GM06990 (cell line): ENCODE measurements around the gene ODF2L.

Experiments used
- DNase-seq: peaks from one replicate; pipeline ENCODE4 v3.0.0-alpha.2; 2011; ENCODE audit not compliant: insufficient read length; ENCODE audit errors: extremely low read depth
- H3K27me3 ChIP-seq: replicated peaks from 2 replicates; pipeline ENCODE4 v1.6.0; 2011; ENCODE audit warnings: low read length; ENCODE audit not compliant: control insufficient read depth, insufficient read depth
- H3K36me3 ChIP-seq: 2 replicates; pipeline ENCODE4 v1.5.1; 2011; ENCODE audit warnings: low read length; ENCODE audit not compliant: control insufficient read depth, insufficient read depth
- H3K4me3 ChIP-seq: replicated peaks from 2 replicates; pipeline ENCODE4 v1.5.1; 2011; ENCODE audit warnings: low read depth, mild to moderate bottlenecking, control low read depth, low read length
- TF ChIP-seq, protein P1 (sequence below): IDR thresholded peaks from 2 replicates; pipeline ENCODE4 v1.5.1; 2011; ENCODE audit warnings: low read length, control low read depth, mild to moderate bottlenecking, inconsistent platforms; ENCODE audit not compliant: insufficient read depth, poor library complexity, severe bottlenecking

The ODF2L gene

GRCh38 chr1:86339014-86339812 is 56.9 kb downstream of the ODF2L start:
- Histone ChIP-seq H3K4me3 (no peak overlapping the region), H3K27me3 (no peaks in the 10 kb centered on the region), H3K36me3 (no peaks in the 10 kb centered on the region)
- TF ChIP-seq, protein P1, sequence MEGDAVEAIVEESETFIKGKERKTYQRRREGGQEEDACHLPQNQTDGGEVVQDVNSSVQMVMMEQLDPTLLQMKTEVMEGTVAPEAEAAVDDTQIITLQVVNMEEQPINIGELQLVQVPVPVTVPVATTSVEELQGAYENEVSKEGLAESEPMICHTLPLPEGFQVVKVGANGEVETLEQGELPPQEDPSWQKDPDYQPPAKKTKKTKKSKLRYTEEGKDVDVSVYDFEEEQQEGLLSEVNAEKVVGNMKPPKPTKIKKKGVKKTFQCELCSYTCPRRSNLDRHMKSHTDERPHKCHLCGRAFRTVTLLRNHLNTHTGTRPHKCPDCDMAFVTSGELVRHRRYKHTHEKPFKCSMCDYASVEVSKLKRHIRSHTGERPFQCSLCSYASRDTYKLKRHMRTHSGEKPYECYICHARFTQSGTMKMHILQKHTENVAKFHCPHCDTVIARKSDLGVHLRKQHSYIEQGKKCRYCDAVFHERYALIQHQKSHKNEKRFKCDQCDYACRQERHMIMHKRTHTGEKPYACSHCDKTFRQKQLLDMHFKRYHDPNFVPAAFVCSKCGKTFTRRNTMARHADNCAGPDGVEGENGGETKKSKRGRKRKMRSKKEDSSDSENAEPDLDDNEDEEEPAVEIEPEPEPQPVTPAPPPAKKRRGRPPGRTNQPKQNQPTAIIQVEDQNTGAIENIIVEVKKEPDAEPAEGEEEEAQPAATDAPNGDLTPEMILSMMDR: no peak
- no peak for DNase-seq

DNA sequence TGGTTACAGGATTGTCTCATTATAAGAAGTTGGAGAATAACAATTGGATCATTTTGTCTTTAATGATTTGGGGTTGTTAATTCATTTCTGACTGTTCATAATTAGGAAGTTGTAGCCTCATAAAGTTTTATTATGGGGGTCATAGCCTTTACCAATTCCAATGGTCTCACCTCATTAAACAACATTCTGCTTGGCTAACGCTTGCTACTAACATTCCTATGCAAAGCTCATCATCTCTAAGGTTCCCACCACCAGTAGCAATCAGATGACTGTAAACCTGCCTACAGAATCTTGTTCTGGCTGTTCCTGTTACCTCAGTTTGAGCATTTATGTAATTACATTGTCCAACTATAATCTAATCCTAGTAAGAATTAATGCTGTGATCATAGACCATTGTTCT is 60.2 kb downstream of the ODF2L start:
- Histone ChIP-seq H3K27me3 (no peaks in the 10 kb centered on the region), H3K36me3 (no peaks in the 10 kb centered on the region), H3K4me3 (no peak overlapping the region)
- TF ChIP-seq, protein P1: no peak
- no peak for DNase-seq

GRCh38 chr1:86325264-86325663 is 70.9 kb downstream of the ODF2L start:
- no peak overlapping the region for H3K4me3 ChIP-seq
- TF ChIP-seq, protein P1: no peak
- no peaks in the 10 kb centered on the region for H3K36me3 ChIP-seq
- H3K27me3 ChIP-seq: no peaks in the 10 kb centered on the region
- DNase-seq: no peak

- TF ChIP-seq, protein P1: no peak
- no peak for DNase-seq
- H3K27me3 ChIP-seq: no peaks in the 10 kb centered on the region
- no peak overlapping the region for H3K4me3 ChIP-seq
- H3K36me3 ChIP-seq: no peaks in the 10 kb centered on the region
Measured at GRCh38 chr1:86324130-86324822, 71.8 kb downstream of the ODF2L start.

- DNase-seq: no peak
- Histone ChIP-seq H3K27me3 (no peaks in the 10 kb centered on the region), H3K36me3 (no peaks in the 10 kb centered on the region), H3K4me3 (no peak overlapping the region)
- TF ChIP-seq, protein P1: no peak
Measured at GRCh38 chr1:86322241-86322640, 73.9 kb downstream of the ODF2L start.
